ENCODE data around the gene ULK4. TPM values are rescaled to one million over a fixed set of nuclear protein-coding genes. Genes with fewer than 3 reads are reported as not detected.

Gene ULK4
- total and polyA plus RNA-seq, 2 of the 4 experiments (the other 2 are of a cell fraction) = 2.7 to 5.0 TPM

- Histone ChIP-seq H2AK5ac (ENCODE audit: low read depth, low read length) (no peak overlapping the region), H3K9me3 (ENCODE audit: control insufficient read depth, insufficient read depth, low read length) (no peaks in the 10 kb centered on the region), H3K79me1 (ENCODE audit: low read depth in 1 of 2, low read length in 2 of 2) (no peaks in the 10 kb centered on the region), H3K27ac (ENCODE audit: insufficient read depth, low read length) (no peak overlapping the region), H3K56ac (ENCODE audit: extremely low read depth, insufficient read depth, low read length) (no peak overlapping the region), H3K14ac (replicated peaks; ENCODE audit: low read depth, low read length) (no peak overlapping the region), H2BK5ac (ENCODE audit: low read depth, low read length, poor library complexity, severe bottlenecking) (no peak overlapping the region), H2BK15ac (ENCODE audit: low read depth, low read length) (no peak overlapping the region), H2BK20ac (ENCODE audit: low read depth, low read length) (no peak overlapping the region), H3K4ac (ENCODE audit: low read depth, low read length) (no peak overlapping the region), H2AK9ac (replicated peaks; ENCODE audit: low read depth, low read length, poor library complexity) (no peak overlapping the region), H3K18ac (ENCODE audit: low read depth, low read length) (no peak overlapping the region), H3K23ac (ENCODE audit: low read depth, low read length) (no peak overlapping the region), H3K9me1 (ENCODE audit: insufficient read depth, low read length) (no peaks in the 10 kb centered on the region), H4K8ac (ENCODE audit: low read depth in 2 of 2, low read length in 2 of 2) (no peak overlapping the region), H2BK120ac (ENCODE audit: low read depth, low read length) (no peak overlapping the region), H3K4me2 (ENCODE audit: low read depth, low read length) (no peak overlapping the region), H2AFZ (replicated peaks; ENCODE audit: low read length, poor library complexity) (no peak overlapping the region), H3K36me3 (ENCODE audit: control insufficient read depth, insufficient read depth, low read length) (no peaks in the 10 kb centered on the region), H4K5ac (ENCODE audit: low read depth, low read length) (no peak overlapping the region), H3K9ac (ENCODE audit: low read depth, low read length) (no peak overlapping the region), H4K91ac (ENCODE audit: insufficient read depth, low read depth, low read length) (no peak overlapping the region), H3K27me3 (ENCODE audit: control insufficient read depth, insufficient read depth, low read length) (0 out of 2 replicates have a peak, but pooled peaks cover 1% of the 10 kb centered on the region), H3K4me1 (ENCODE audit: control insufficient read depth, insufficient read depth, low read length) (no peaks in the 10 kb centered on the region), H3K4me3 (ENCODE audit: insufficient read depth, low read depth, low read length) (no peak overlapping the region), H4K20me1 (ENCODE audit: insufficient read depth, low read length) (no peaks in the 10 kb centered on the region)
- ATAC-seq (ENCODE audit: low read depth) = no peak
- TF ChIP-seq ELK1 (IDR thresholded peaks at IDR 0.05; ENCODE audit: borderline replicate concordance, low read depth, low read length) = no peak
- TF ChIP-seq BHLHE40 (IDR thresholded peaks at IDR 0.05; ENCODE audit: low read depth, low read length) = no peak
- TF ChIP-seq MAFK (IDR thresholded peaks at IDR 0.05; ENCODE audit: low read depth, low read length) = no peak
- TF ChIP-seq NFE2L2 (IDR thresholded peaks at IDR 0.05; ENCODE audit: low read depth, low read length) = no peak
- TF ChIP-seq RAD21 (IDR thresholded peaks at IDR 0.05; ENCODE audit: low read length) = no peak
- no peak for TF ChIP-seq CHD1 (IDR thresholded peaks at IDR 0.05; ENCODE audit: low read depth, low read length)
- TF ChIP-seq RFX5 (IDR thresholded peaks at IDR 0.05; ENCODE audit: low read depth, low read length) = no peak
- no peak for TF ChIP-seq USF2 (IDR thresholded peaks at IDR 0.05; ENCODE audit: low read depth, low read length)
- TF ChIP-seq POLR2A (IDR thresholded peaks at IDR 0.05; ENCODE audit: low read depth, low read length) = no peak
- no peak for TF ChIP-seq MXI1 (IDR thresholded peaks at IDR 0.05; ENCODE audit: borderline replicate concordance, low read depth, low read length)
- no peak for TF ChIP-seq RCOR1 (IDR thresholded peaks at IDR 0.05; ENCODE audit: insufficient replicate concordance, low read length)
- no peak for TF ChIP-seq CTCF (conservative IDR thresholded peaks at IDR 0.05; ENCODE audit: low read depth, low read length)
- TF ChIP-seq SMC3 (IDR thresholded peaks at IDR 0.05; ENCODE audit: low read depth, low read length) = no peak
- TF ChIP-seq FOS (IDR thresholded peaks at IDR 0.05; ENCODE audit: low read depth, low read length) = no peak
- no peak for TF ChIP-seq CEBPB (IDR thresholded peaks at IDR 0.05; ENCODE audit: low read depth, low read length)
- BruUV-seq (replicated peaks) = no TSS peak
- intact Hi-C loops (cut with micrococcal nuclease) (no loop called here), in situ Hi-C loops (cut with MboI; ENCODE audit: low sequenced_read_pairs) (no loop called here), dilution Hi-C loops (cut with HindIII; ENCODE audit: low sequenced_read_pairs, unreplicated experiment) (no loop called here)
- 30% methylated on average over 2 of the region's 6 CpGs; no CpG with 5 or more reads in 1 of the 2 experiments for WGBS, 2 experiments (ENCODE audit: extremely low coverage in 2 of 2, insufficient read length in 1 of 2)
- ChIA-PET POLR2A (ENCODE audit: unreplicated experiment) (no interaction called here), CTCF (no interaction called here)
- DNase-seq = no peak
Measured at GRCh38 chr3:41286305-41286704, 675.6 kb downstream of the ULK4 start.
